Calu3 (cell line): ENCODE results near the gene PIK3R2. TPM values are rescaled to one million over a fixed set of nuclear protein-coding genes. Genes with fewer than 3 reads are reported as not detected.

Experiments used
- BruUV-seq: library from RNA; stranded (reverse); fragments of 400-500 nt; replicated peaks from 2 replicates; lab custom pipeline; 2021; lab: Mats Ljungman, UMichigan
- CTCF ChIA-PET: fragments of 300-600 bp; sonication (Branson Sonifier 250); formaldehyde crosslinking; loops from one replicate; lab custom pipeline; 2022; ENCODE audit warnings: antibody characterized with exemption; lab: Charles Lee
- DNase-seq: peaks from one replicate; pipeline ENCODE4 v3.0.0; 2022
- H3K27ac Mint-ChIP-seq: one replicate; pipeline ENCODE4 v1.8.0; 2022; ENCODE audit warnings: mixed read lengths; ENCODE audit not compliant: unreplicated experiment
- H3K27me3 Mint-ChIP-seq: one replicate; pipeline ENCODE4 v1.8.0; 2022; ENCODE audit warnings: mixed read lengths; ENCODE audit not compliant: unreplicated experiment
- H3K36me3 Mint-ChIP-seq: one replicate; pipeline ENCODE4 v1.8.0; 2022; ENCODE audit warnings: mild to moderate bottlenecking, moderate library complexity, mixed read lengths; ENCODE audit not compliant: insufficient read depth, unreplicated experiment
- H3K4me1 Mint-ChIP-seq: one replicate; pipeline ENCODE4 v1.8.0; 2022; ENCODE audit warnings: mild to moderate bottlenecking, low read depth, mixed read lengths; ENCODE audit not compliant: unreplicated experiment
- H3K4me3 Mint-ChIP-seq: one replicate; pipeline ENCODE4 v1.8.0; 2022; ENCODE audit warnings: mild to moderate bottlenecking, low read depth, moderate library complexity, mixed read lengths; ENCODE audit not compliant: unreplicated experiment
- H3K9me3 Mint-ChIP-seq: one replicate; pipeline ENCODE4 v1.8.0; 2022; ENCODE audit warnings: low read depth, mixed read lengths; ENCODE audit not compliant: unreplicated experiment
- CTCF ChIP-seq: fragments of 200-600 bp; IDR thresholded peaks from one replicate; pipeline ENCODE4 v1.8.0; 2022; ENCODE audit warnings: antibody characterized with exemption; ENCODE audit not compliant: unreplicated experiment
- intact Hi-C: fragments of 100-400 bp; cut with micrococcal nuclease; formaldehyde crosslinking; loops from one replicate; pipeline ENCODE4 v1.10.0; 2022; ENCODE audit not compliant: unreplicated experiment
- total RNA-seq: library from RNA; stranded (reverse); gene quantifications from 2 replicates; pipeline ENCODE4 v1.2.3, GENCODE V29; 2022

PIK3R2 gene
- total RNA-seq, 1 experiment from 2014 or later = 23.2 TPM

DNA sequence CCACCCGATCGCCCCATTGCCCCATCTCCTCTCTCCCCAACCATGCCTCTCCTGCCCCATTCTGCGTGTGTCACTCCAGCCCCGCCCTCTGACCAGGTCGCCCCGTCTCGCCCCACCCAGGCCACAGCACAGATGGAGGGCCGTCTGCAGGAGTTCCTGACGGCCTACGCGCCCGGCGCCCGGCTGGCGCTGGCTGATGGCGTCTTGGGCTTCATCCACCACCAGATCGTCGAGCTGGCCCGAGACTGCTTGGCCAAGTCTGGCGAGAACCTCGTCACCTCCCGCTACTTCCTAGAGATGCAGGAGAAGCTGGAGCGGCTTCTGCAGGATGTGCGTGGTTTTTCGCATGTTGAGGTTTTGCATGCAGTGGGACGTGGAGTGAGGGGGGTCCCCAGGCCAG, 29.1 kb upstream of the PIK3R2 start:
- H3K36me3 Mint-ChIP-seq = peaks cover under 1% of the 10 kb centered on the region

GRCh38 chr19:18126097-18126496, 26.9 kb upstream of the PIK3R2 start:
- H3K9me3 Mint-ChIP-seq = no peaks in the 10 kb centered on the region
- no peak overlapping the region for H3K4me3 Mint-ChIP-seq
- no peaks in the 10 kb centered on the region for H3K27me3 Mint-ChIP-seq
- H3K36me3 Mint-ChIP-seq = peaks cover 5% of the 10 kb centered on the region
- CTCF ChIA-PET = no interaction called here
- no TSS peak for BruUV-seq
- H3K4me1 Mint-ChIP-seq = no peaks in the 10 kb centered on the region
- no peak for TF ChIP-seq CTCF
- no peak overlapping the region for H3K27ac Mint-ChIP-seq
- intact Hi-C loops = no loop called here
- no peak for DNase-seq

More for the DNA sequence above, 29.1 kb upstream of the PIK3R2 start:
- H3K27me3 Mint-ChIP-seq = no peaks in the 10 kb centered on the region
- CTCF ChIA-PET = no interaction called here
- H3K27ac Mint-ChIP-seq = no peak overlapping the region
- no peak for TF ChIP-seq CTCF
- H3K4me3 Mint-ChIP-seq = no peak overlapping the region
- no peaks in the 10 kb centered on the region for H3K4me1 Mint-ChIP-seq
- no TSS peak for BruUV-seq
- no peaks in the 10 kb centered on the region for H3K9me3 Mint-ChIP-seq
- DNase-seq = no peak
- intact Hi-C loops = no loop called here

- DNase-seq = no peak
- H3K27ac Mint-ChIP-seq = no peak overlapping the region
- peaks cover 5% of the 10 kb centered on the region for H3K36me3 Mint-ChIP-seq
- H3K4me3 Mint-ChIP-seq = no peak overlapping the region
- intact Hi-C loops = no loop called here
- no peaks in the 10 kb centered on the region for H3K9me3 Mint-ChIP-seq
- CTCF ChIA-PET = no interaction called here
- BruUV-seq = no TSS peak
- H3K4me1 Mint-ChIP-seq = no peaks in the 10 kb centered on the region
- H3K27me3 Mint-ChIP-seq = no peaks in the 10 kb centered on the region
- TF ChIP-seq CTCF = no peak
Observed at GRCh38 chr19:18128044-18128443, 24.9 kb upstream of the PIK3R2 start.

GRCh38 chr19:18128805-18129204, 24.2 kb upstream of the PIK3R2 start:
- H3K36me3 Mint-ChIP-seq = peaks cover 5% of the 10 kb centered on the region
- no peak overlapping the region for H3K27ac Mint-ChIP-seq
- DNase-seq = no peak
- no peak for TF ChIP-seq CTCF
- intact Hi-C loops = no loop called here
- H3K4me3 Mint-ChIP-seq = no peak overlapping the region
- BruUV-seq = no TSS peak
- CTCF ChIA-PET = no interaction called here
- H3K27me3 Mint-ChIP-seq = no peaks in the 10 kb centered on the region
- H3K9me3 Mint-ChIP-seq = no peaks in the 10 kb centered on the region
- H3K4me1 Mint-ChIP-seq = no peaks in the 10 kb centered on the region
